Activated T-helper 9 cell treated with anti-CD3 and anti-CD28 coated beads, Interleukin-2, amount 50 U/mL, for 16 hours (primary cell): Measurements from ENCODE around the gene MTNR1B.

Experiments
- DNase-seq: peaks from one replicate; pipeline ENCODE4 v3.0.0-alpha.2; 2020; ENCODE audit warnings: low read depth

MTNR1B gene

DNA sequence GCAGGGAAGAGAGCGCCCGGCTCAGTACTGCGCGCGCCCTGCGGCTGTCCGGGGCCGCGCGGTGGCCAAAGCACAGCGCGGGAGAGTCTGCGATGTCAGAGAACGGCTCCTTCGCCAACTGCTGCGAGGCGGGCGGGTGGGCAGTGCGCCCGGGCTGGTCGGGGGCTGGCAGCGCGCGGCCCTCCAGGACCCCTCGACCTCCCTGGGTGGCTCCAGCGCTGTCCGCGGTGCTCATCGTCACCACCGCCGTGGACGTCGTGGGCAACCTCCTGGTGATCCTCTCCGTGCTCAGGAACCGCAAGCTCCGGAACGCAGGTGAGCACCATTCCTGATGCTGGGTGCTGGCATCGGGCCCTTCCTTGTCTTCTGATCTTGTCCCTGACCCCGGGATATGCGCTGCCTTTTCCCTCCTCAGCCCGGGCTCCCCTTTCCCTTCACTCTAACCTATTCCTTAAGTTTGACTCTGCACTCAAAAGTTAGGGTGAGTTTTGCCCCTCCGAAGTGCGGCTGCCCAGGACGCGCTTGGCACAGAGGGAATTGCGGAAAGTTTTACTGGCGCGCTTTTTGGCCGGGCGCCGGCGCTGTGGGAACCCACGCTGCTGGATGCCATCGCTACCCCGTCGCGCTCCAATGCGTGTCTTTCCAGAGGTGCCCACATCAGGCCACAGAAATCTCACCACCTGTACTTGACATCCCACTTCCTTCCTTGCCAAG, at the start of gene MTNR1B:
TSS of gene MTNR1B (plus strand) at position 18 of the 714 bp plus-strand sequence. CDS start at position 93, 75 bp downstream.
- no peak for DNase-seq

DNA sequence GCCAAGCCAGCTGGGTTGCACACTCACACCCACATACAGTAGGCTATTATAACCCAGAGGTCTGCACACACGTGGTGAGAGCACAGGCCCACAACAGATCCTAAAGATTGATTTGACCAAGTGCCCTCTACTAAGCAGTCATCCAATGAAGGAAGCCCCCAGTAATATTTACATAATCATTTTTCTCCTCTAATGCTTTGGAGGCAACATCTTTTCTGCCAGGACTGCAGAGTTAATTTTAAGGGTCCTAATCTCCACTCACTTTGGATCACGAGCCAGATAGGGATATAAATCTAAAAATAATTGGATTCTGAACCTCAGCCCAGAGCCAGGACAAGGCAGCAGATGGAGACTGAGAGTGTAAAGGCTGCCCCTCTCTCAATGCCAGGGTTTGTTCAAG, 49.1 kb upstream of the MTNR1B start:
- DNase-seq, result no peak

DNA sequence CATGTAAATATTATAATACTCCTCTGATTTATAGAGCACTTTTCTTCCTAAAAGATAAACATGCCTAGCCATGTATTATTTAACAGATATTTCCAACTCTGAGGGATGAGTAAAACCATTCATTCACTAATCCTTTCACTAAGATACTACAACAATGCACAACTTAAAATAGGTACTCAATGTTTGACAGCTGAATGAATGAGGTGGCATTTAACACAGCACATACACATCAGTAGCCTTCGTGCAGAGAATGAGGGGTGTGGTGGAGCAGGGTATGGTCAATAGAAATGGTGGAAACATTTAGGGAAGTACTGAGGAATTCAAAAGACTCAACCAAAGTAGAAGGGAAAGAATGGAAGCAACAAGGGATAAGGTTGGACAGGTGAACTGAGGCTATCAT, 46.7 kb upstream of the MTNR1B start:
- DNase-seq, result no peak

DNA sequence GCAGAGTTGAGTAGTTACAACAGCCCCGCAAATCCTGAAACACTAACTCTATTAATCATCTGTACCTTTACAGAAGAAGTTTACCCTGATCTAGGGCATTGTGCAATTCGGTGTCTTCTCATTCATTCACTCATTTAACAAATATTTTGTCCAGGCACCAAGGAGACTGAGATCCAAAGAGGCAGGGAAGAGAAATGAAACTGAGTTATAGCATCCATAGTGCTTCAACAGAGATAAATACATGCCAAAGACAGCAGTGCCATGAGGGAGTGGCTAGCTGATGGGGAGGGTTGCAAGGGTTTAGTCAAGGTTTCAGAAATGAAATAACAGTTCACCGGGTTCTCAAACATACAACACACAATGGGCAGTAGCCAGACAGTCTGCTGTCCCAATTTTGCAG, 40.2 kb upstream of the MTNR1B start:
- no peak for DNase-seq

DNA sequence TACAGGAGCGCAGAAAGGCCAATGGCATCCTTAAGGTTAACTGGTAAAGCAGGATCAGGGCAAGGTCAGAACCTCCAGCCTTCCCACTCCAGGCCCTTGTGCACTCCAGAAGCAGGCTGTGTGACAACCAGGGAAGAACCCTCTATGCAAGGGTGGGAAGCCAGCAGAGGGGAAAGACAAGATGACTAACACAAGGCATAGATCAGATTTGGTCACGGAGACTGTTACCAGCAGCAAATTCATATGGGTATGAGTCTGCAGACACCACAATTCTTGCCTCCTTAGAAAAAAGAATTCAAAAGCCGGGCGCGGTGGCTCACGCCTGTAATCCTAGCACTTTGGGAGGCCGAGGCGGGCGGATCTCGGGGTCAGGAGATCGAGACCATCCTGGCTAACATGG, 39.8 kb upstream of the MTNR1B start:
- DNase-seq, result no peak

DNA sequence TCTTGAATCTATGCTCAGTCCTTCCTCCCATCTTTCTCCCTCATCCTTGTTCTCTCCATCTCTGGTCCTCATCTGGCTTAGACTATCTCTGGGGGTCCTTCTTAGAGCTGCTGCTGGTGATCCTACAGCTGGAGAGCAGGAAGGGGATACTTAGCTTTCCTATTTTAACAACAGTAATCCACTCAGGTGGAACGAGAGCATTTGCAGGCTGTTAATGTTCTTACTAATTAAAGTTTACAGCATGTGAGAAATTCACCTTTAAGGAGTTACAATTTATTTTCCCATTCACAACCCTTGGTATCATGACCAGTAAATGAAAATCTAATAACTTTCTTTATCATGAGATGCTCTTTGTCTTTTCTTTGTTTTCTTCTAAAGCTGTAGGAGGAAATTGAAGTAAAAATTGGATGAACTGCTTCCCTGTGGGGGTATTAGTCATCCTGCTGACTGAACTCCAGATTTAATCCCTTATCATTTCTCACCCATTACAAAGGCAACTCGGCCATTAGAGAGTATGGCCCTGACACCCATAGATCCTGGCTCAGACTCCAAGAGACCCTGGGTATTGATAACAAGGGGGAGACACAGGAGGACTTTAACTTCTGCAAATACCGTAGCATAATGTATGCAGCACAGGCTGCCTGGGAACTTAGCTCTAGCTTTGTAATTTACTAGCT, 37.6 kb upstream of the MTNR1B start:
- DNase-seq, result no peak

DNA sequence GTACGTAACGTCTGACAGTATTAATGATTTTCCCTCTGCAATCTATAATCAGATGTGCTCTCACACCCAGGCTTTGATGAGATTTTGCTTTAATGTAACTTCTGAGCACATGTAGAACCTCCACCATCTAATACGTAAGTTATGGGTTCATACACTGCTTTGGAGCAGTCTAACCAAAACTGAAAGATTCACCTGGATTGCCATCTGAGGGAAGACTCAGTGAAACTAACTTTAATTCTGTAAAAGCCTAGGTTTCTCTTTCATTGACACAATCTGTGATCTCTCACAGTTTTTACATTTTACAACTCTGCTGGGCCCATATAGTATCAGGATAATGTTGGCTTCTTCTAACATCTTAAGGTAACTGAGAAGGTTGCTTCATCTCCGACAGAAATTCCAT, 30.1 kb upstream of the MTNR1B start:
- no peak for DNase-seq

DNA sequence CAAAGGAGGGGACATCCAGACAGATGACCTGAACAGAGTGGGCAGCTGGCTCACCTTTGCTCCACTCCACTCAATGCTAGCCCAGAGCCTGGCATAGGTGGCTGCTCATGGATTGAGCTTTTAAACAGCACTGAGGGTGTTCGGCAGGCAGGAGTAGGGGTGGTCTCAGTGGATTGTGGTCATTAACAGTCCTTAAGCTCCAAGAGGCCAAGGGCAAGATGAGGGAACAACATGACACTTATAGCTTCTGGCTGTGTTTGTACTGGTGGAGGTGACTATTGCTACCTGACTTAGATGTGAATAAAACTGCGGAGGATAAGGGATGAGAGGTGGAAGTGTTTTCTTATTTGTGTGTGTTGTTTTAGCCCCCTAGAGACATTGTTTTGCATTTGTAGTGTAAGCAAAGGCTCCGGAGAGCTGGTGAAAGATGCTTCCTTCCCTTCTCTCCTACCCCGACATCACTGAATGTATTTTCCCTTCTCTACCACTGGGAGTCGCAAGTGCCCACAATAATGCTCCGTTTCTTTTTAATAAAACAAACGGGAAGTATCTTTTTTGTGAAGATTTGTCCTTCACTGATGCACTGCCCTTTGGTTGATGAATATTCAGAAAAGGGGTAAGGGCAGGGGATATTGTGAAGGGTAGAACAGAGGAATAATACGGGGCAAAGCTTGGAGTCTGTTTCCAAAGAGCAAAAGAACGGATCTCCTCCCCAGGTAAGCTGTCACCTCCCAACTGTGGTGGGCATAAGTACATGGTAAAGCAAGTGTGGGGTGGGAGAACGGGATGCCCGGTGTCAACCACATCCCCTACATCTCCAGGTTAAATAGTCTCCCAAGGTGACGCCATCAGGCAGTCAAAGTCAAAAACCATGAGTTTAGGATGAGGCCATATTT, 27.5 kb upstream of the MTNR1B start:
- DNase-seq, result no peak

DNA sequence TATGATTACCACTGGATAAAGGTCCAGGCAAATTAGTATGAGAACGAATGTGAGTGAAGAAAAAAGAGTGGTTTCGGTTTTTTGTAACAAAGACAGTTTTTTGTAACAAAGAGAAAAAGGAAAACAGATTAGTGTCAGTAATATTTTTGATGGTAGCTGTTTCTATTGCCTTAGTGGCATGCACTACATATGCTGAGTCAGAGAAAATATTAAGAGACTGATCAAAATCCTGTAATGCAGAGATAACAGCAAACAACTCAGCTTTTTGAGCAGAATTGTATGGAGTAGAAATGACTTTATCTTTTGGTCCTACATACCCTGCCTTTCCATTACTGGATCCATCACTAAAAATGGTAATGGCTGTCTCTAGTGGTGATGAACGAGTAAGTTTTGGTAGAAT, 22.7 kb upstream of the MTNR1B start:
- no peak for DNase-seq

DNA sequence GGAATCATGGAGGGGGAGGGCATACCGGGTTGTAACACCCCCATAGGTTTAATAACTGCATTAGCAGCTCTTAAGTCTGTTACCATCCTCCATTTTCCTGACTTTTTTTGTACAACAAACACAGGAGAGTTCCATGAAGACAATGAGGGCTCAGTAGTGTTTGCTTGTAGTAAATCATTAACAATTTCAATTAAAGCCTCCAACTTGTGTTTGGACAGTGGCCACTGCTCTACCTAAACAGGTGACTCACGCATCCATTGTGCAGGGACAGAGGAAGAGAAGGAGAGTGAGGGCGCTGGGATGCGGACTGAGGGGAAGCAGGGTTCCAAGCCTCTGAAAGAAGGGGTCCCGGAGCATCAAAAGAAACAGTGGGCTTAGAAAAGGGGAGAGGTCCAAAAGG, 21.3 kb upstream of the MTNR1B start:
- no peak for DNase-seq

DNA sequence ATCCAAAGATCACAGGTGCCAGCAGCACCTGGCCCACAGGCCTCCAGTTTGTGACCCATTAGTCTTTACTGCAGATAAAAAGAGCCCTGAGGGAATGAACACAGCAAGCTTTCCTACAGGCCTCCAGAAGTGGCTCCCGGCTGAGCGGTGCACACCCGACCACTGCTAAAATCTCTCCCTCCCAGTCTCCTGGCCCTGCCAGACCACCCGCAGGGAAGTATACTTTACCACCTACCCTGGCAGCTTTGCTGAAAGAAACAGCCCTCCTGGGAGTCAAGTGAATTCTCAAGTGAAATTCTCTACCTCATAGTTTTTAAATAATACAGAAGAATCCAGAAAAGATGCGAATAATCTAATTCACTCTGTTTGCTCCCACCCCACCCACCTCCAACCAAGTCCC, 15.4 kb upstream of the MTNR1B start:
- no peak for DNase-seq

DNA sequence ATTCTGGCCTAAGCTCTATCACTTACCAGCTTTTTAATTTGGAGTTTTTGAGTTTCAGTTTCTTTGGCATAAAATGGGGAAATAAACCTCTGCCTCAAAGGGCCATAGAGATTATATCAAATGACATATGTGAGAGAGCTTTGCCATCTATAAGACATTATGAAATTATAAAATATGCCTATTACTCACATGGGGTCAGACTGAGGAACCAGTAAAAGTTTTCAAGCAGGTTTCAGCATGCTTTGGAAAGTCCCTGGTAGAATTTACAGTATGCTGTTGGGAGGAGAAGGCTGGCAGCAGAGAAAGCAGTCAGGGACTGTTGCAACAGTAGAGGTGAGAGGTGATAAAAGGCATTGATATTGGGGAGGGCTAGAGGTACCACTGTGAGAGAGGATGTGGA, 13.6 kb upstream of the MTNR1B start:
- no peak for DNase-seq

DNA sequence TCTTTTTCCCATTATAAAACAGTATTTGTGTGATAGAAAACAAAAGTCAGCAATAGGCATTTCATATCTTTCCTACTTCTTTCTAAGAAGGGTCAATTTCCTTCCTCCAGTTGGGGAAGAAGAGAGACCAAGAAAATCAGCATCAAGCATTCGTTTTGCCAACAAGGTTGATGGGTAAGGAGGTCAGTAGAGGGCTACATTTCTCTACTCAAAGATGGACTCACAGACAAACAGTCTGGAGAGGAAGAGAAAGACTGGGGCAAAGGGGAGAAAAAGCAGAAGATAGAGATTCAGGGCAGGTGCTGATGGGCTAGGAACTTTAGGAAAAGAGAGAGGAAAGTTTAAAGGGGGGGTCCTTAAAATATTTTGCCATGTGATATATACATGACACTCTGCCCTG, 8.6 kb upstream of the MTNR1B start:
- DNase-seq, result no peak

DNA sequence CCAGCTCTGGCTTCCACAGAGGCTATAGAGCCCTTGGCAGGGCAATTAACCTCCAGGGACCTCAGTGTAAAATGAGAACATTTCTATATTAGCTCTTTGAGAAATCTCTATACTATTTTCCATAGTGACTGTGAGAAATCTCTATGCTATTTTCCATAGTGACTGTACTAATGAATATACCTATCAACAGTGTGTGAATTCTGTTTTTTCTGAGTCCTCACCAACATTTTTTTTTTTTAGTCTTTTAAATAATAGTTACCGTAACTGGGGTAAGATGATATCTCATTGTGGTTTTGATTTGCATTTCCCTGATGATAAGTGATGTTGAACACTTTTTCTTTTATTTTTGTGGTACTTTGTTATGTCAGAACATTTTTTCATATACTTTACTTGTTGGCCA, 7.0 kb upstream of the MTNR1B start:
- DNase-seq, result no peak

DNA sequence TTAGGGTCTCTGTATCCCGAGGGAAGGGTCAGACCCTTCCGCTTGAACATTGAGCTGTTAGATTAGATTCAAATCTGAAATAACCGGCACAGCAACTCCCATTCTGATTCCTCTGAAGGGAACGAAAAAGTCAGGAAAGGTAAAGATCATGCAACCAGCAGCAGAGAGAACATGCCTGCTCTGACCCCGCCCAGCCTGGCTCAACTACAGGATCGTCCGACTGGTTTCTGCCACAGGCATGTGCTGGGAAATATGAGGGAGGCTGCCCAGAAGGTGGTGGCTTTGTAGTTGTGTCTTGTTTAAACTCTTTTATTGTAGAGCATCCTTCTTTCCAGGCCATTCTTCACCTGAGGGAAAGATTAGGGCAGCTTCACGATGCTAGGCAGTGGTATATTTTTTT, 5.0 kb upstream of the MTNR1B start:
- DNase-seq, result no peak

DNA sequence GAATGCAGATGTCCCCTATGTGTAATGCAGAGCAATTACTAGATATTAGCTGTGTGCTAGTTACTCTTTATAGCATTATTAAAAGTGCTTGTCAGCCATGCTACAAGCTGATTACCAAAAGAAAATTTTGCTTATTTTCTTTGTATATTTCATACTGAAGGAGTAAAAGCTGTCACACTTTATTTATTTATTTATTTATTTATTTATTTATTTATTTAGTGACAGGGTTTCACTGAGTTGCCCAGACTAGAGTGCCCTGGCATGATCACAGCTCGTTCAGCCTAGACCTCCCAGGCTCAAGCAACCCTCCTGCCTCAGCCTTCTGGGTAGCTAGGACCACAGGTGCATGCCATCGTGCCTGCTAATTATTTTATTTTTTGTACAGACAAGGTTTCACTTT, 4.3 kb upstream of the MTNR1B start:
- DNase-seq, result no peak

DNA sequence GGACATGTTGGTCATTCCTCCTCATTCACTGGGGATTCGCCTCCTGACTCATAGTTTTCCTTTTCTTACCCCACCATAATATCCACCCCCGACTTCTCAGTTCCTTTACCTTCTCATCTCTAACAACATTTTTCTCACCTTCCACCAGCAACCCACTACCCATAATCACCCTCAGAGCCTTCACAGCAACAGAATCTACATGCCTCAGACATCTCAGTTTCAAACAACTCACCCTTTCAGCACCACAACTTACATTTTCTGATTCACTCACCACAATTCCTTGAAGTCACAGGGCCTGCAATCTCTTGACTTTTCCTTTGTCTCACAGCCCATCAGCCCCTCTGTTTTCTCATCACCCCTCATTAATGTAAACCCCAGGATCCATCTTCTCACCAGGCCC, 2.3 kb upstream of the MTNR1B start:
- DNase-seq, result no peak

DNA sequence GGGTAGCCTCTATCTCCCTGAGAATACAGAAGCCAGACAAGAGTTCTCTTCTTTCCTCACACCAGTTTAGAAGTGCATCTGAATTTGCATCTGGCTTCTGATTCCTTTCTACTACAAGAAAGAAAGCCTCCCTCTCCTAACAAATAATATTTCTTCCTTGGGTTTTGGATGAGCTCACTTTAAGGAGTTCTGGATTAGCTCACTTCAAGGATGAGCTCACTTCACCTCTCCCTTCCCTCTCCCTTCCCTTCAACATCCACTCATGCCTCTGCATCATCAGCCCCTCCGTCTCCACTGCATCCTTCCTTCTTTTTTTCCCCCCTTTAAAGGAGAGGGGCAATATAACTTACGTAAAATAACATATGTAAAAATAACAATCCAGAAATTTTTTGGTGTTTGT, 1.6 kb upstream of the MTNR1B start:
- DNase-seq, result no peak

DNA sequence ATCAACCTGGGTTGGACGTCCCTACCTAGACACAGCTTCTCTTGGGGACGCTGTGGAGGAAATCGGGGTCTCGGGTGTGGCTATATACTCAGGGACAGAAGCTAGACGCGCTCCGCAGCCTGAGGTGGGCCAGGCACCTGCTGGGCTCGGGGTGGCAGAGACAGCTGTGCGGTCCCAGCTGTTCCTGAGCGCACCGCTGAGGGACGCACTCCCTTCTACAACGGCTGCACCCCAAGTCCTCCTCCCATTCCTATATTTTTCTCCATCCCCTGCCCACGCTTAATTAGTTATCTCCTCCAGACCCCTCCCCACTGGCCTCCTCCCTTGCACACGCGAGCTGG, 188 bp upstream of the MTNR1B start:
- no peak for DNase-seq

DNA sequence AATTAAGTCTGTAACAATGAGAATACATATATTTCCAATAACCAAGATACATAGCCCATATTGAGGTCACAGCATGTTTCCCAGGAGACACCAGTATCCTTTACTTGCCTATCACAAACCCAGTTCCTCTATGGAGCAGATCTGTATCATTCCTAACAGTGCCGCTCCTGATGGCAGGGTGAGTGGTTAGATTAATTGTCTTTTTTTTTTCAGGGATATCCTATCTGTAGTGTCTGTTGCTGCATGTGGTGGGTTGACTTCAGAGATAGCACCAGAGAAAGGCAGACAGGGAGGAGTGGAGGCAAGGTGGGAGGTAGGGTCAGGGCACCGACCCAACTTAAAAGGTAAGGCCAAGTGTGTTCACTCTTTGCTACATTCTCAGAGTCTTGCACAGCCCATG, 2.8 kb downstream of the MTNR1B start:
- DNase-seq, result no peak

DNA sequence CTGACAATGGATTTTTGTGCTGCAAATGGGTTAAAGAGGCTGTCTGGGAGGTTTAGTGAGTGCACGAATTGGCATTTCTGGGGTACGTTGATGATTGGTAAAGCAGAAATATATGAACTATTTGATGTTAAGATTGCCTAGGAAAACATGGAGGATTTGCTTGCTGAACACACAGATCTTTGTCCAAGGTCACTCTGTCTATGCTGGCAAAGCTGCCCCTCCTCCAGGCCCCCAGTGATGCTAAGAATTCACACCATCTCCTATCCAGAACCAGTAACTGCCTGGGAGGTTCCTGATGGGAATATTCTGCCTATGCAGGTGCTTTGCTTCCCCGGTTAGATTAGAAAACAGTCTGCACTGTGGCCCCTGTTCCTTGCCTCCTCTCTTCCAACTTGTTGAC, 5.8 kb downstream of the MTNR1B start:
- no peak for DNase-seq

DNA sequence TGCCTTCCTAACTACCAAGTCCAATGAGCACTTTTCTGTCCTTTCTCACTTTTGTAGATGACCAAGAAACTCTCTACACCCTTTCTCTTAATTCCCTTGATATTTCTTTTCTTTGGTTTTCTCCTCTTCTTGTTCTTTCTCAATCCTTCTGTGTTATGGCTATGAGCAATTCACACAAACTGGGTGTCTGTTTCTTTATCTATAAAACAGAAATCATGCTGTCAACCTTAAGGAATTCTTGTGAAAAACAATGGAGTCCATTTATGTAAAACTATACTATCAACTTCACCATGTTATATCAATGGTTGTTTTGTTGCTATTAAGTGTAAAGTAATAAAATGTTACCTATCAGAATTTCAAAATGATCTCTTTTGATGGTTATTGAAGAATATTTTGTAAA, 7.2 kb downstream of the MTNR1B start:
- DNase-seq, result no peak

DNA sequence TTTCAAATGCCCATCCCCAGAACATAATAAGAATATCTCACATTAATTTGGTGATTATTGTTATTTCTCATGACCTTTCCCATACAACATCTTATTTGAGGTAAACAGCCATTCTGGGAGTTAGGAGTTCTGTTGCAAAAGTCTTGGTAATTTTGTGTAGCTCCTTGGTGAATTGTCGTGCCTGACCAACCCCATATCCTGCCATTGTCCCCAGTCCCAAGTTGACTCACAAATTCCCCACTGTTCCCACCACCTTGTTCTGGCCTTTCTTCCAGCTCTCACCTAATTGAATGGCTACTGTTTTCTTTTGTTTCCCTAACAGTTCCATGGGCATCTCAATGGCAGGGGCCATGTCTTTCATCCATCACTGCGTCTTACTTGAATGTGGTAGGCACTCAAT, 8.0 kb downstream of the MTNR1B start:
- no peak for DNase-seq
